Endothelial cell of umbilical vein (primary cell): ENCODE data around the gene ACSF3. TPM values are rescaled to one million over a fixed set of nuclear protein-coding genes. Genes with fewer than 3 reads are reported as not detected.

Source experiments
- BruUV-seq: library from RNA; stranded (reverse); fragments of 400-500 nt; replicated peaks from 2 replicates; lab custom pipeline; 2021; lab: Mats Ljungman, UMichigan
- CTCF ChIA-PET: fragments of 300-600, 350-600 bp; sonication (Branson Sonifier 250); formaldehyde crosslinking; loops from one replicate; lab custom pipeline; 2021; ENCODE audit warnings: antibody characterized with exemption, inconsistent platforms; lab: Charles Lee
- POLR2A ChIA-PET: fragments of 300-600, 350-600 bp; sonication (Branson Sonifier 250); formaldehyde crosslinking; loops from one replicate; lab custom pipeline; 2021; ENCODE audit warnings: antibody characterized with exemption, inconsistent platforms; lab: Charles Lee
- DNase-seq: peaks from one replicate; pipeline ENCODE4 v3.0.0-alpha.2; 2011; ENCODE audit warnings: low read depth, low spot score
- FAIRE-seq: peaks from 2 replicates; lab custom pipeline; 2011; peaks lifted over from hg19 to GRCh38; lab: Jason Lieb, UNC
- H2AFZ ChIP-seq: 2 replicates; pipeline ENCODE4 v1.6.0; 2012; ENCODE audit warnings: low read depth, low read length, control low read depth, inconsistent platforms
- H3K27ac ChIP-seq: 2 replicates; pipeline ENCODE4 v1.5.1; 2011; ENCODE audit warnings: low read depth, mild to moderate bottlenecking, control low read depth, low read length, moderate library complexity; ENCODE audit not compliant: insufficient read depth
- H3K27me3 ChIP-seq, 2 experiments: 2 replicates each; pipeline versions ENCODE4 v1.6.0 to v1.6.1; 2011; ENCODE audit warnings: low read length in 2 of 2, mixed read lengths in 1 of 2; ENCODE audit not compliant: control insufficient read depth in 2 of 2, insufficient read depth in 2 of 2
- H3K36me3 ChIP-seq, 2 experiments: 2 replicates in 1 of 2; 3 replicates in 1 of 2; pipeline ENCODE4 v1.5.1; 2011; ENCODE audit warnings: low read length in 2 of 2, mild to moderate bottlenecking in 1 of 2, moderate library complexity in 1 of 2; ENCODE audit not compliant: control insufficient read depth in 2 of 2, insufficient read depth in 2 of 2; ENCODE audit errors: extremely low read depth in 1 of 2
- H3K4me1 ChIP-seq: 3 replicates; pipeline ENCODE4 v1.5.1; 2011; ENCODE audit warnings: mild to moderate bottlenecking, low read length; ENCODE audit not compliant: control insufficient read depth, insufficient read depth; ENCODE audit errors: extremely low read depth
- H3K4me2 ChIP-seq: 2 replicates; pipeline ENCODE4 v1.6.1; 2011; ENCODE audit warnings: low read length, control low read depth, mixed read lengths; ENCODE audit not compliant: insufficient read depth
- H3K4me3 ChIP-seq, 3 experiments: fragments of 200-600 bp in 1 of 3; sonication (generic), shearing (Covaris generic) in 1 of 3; replicated peaks in 1 of 3; 2 replicates each; pipeline ENCODE4 v1.5.1; 2011 to 2016; ENCODE audit warnings: control low read depth in 3 of 3, low read length in 3 of 3, mild to moderate bottlenecking in 2 of 3, inconsistent platforms in 1 of 3, low read depth in 1 of 3, moderate library complexity in 1 of 3; ENCODE audit not compliant: insufficient read depth in 1 of 3
- H3K79me2 ChIP-seq: 2 replicates; pipeline ENCODE4 v1.6.0; 2012; ENCODE audit warnings: low read length, inconsistent platforms; ENCODE audit not compliant: control insufficient read depth, insufficient read depth
- H3K9ac ChIP-seq: replicated peaks from 2 replicates; pipeline ENCODE3; 2011; ENCODE audit warnings: low read length, control low read depth; ENCODE audit not compliant: insufficient read depth; ENCODE audit errors: extremely low read depth
- H3K9me1 ChIP-seq: replicated peaks from 3 replicates; pipeline ENCODE4 v1.6.0; 2011; ENCODE audit warnings: mild to moderate bottlenecking, low read length; ENCODE audit not compliant: control insufficient read depth, insufficient read depth; ENCODE audit errors: extremely low read depth
- H3K9me3 ChIP-seq: replicated peaks from 2 replicates; pipeline ENCODE4 v1.5.1; 2012; ENCODE audit warnings: low read length, inconsistent platforms; ENCODE audit not compliant: control insufficient read depth, insufficient read depth
- H4K20me1 ChIP-seq: replicated peaks from 2 replicates; pipeline ENCODE3; 2011; ENCODE audit warnings: mild to moderate bottlenecking, low read length; ENCODE audit not compliant: control insufficient read depth, insufficient read depth; ENCODE audit errors: extremely low read depth
- EZH2 ChIP-seq: IDR thresholded peaks from 2 replicates; pipeline ENCODE4 v1.6.1; 2012; ENCODE audit warnings: borderline replicate concordance, low read depth, mild to moderate bottlenecking, moderate library complexity, low read length, inconsistent platforms; ENCODE audit not compliant: severe bottlenecking
- FOS ChIP-seq: IDR thresholded peaks from 2 replicates; pipeline ENCODE4 v1.6.1; 2011; ENCODE audit warnings: mild to moderate bottlenecking, low read length, moderate library complexity, borderline replicate concordance; ENCODE audit not compliant: insufficient read depth
- GATA2 ChIP-seq: IDR thresholded peaks from 2 replicates; pipeline ENCODE4 v1.7.0; 2011; ENCODE audit warnings: low read depth, mild to moderate bottlenecking, moderate library complexity, mixed read lengths, low read length; ENCODE audit not compliant: insufficient read length, insufficient read depth
- JUN ChIP-seq: IDR thresholded peaks from 2 replicates; pipeline ENCODE4 v1.6.1; 2011; ENCODE audit warnings: borderline replicate concordance, low read depth; ENCODE audit not compliant: insufficient read length, insufficient read depth
- MYC ChIP-seq: IDR thresholded peaks from one replicate; pipeline ENCODE4 v1.6.1; 2011; ENCODE audit warnings: mild to moderate bottlenecking, low read depth, low read length
- POLR2A ChIP-seq: IDR thresholded peaks from 2 replicates; pipeline ENCODE4 v1.6.1; 2012; ENCODE audit warnings: low read depth, mild to moderate bottlenecking, control low read depth, low read length
- POLR2AphosphoS5 ChIP-seq: IDR thresholded peaks from 2 replicates; pipeline ENCODE4 v1.6.1; 2012; ENCODE audit warnings: low read depth, mild to moderate bottlenecking, control low read depth, low read length, moderate library complexity; ENCODE audit not compliant: insufficient read depth
- dilution Hi-C: fragments of 300-500 bp; cut with MboI; formaldehyde crosslinking; loops from one replicate; pipeline ENCODE4 v1.15.0; 2019; ENCODE audit warnings: low sequenced_read_pairs; ENCODE audit not compliant: extremely low pct_ligation_motif_present
- intact Hi-C: fragments of 100-400 bp; cut with micrococcal nuclease; formaldehyde crosslinking; loops from one replicate; pipeline ENCODE4 v1.10.0; 2022
- polyA plus RNA-seq, 4 experiments: library from polyadenylated mRNA; depleted of rRNA in 3 of 4; stranded (reverse) in 3 of 4; unstranded in 1 of 4; fragments of >200 nt; gene quantifications; 2 replicates each; pipeline versions ENCODE4 v1.2.1 to v1.2.3, GENCODE V29; 2011 to 2012; ENCODE audit warnings: missing spikeins in 1 of 4
- total RNA-seq: library from RNA; stranded (reverse); gene quantifications from 2 replicates; pipeline ENCODE4 v1.2.3, GENCODE V29; 2021
- TF ChIP-seq, protein P1 (sequence below): IDR thresholded peaks from 2 replicates; pipeline ENCODE4 v1.6.1; 2011; ENCODE audit not compliant: insufficient read depth, insufficient read length
- TF ChIP-seq, protein P2 (sequence below), 2 donors: IDR thresholded peaks; 1 replicate in 1 of 2; 2 replicates in 1 of 2; pipeline ENCODE4 v1.5.1; 2011; ENCODE audit warnings: low read length in 2 of 2, mild to moderate bottlenecking in 2 of 2, moderate library complexity in 2 of 2, control low read depth in 1 of 2, inconsistent platforms in 1 of 2, low read depth in 1 of 2; ENCODE audit not compliant: insufficient read depth in 1 of 2; ENCODE audit errors: extremely low read depth in 1 of 2

The ACSF3 gene
- total and polyA plus RNA-seq, 2 donors (not counting 3 experiments of a cell fraction or from before 2014, with no cell fraction given): 18.6 to 33.2 TPM

GRCh38 chr16:89111263-89111662 is 17.6 kb downstream of the ACSF3 start:
- no peaks in the 10 kb centered on the region for H3K9me3 ChIP-seq
- no peaks in the 10 kb centered on the region for H3K79me2 ChIP-seq
- dilution Hi-C loops: no loop called here
- BruUV-seq: no TSS peak
- POLR2A ChIA-PET: no interaction called here
- no peak for TF ChIP-seq EZH2
- no peak for TF ChIP-seq POLR2AphosphoS5
- no peak for TF ChIP-seq GATA2
- TF ChIP-seq POLR2A: no peak
- no peak for TF ChIP-seq JUN
- TF ChIP-seq, protein P1, sequence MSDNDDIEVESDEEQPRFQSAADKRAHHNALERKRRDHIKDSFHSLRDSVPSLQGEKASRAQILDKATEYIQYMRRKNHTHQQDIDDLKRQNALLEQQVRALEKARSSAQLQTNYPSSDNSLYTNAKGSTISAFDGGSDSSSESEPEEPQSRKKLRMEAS: no peak
- no peaks in the 10 kb centered on the region for H3K4me1 ChIP-seq
- H4K20me1 ChIP-seq: no peaks in the 10 kb centered on the region
- peaks cover 5 to 30% of the 10 kb centered on the region in 2 experiments for H3K36me3 ChIP-seq
- no peak for DNase-seq
- no peak overlapping the region for H3K4me3 ChIP-seq
- H3K27ac ChIP-seq: no peak overlapping the region
- intact Hi-C loops: no loop called here
- H2AFZ ChIP-seq: no peak overlapping the region
- FAIRE-seq: no peak
- no peaks in the 10 kb centered on the region for H3K9me1 ChIP-seq
- CTCF ChIA-PET: no interaction called here
- H3K27me3 ChIP-seq: no peaks in the 10 kb centered on the region
- H3K4me2 ChIP-seq: no peak overlapping the region
- H3K9ac ChIP-seq: no peak overlapping the region

GRCh38 chr16:89112377-89113151 is 18.9 kb downstream of the ACSF3 start:
- POLR2A ChIA-PET: no interaction called here
- no peak overlapping the region for H2AFZ ChIP-seq
- peaks cover 2 to 29% of the 10 kb centered on the region in 2 experiments for H3K36me3 ChIP-seq
- dilution Hi-C loops: no loop called here
- H3K79me2 ChIP-seq: no peaks in the 10 kb centered on the region
- H4K20me1 ChIP-seq: no peaks in the 10 kb centered on the region
- H3K4me3 ChIP-seq: no peak overlapping the region
- BruUV-seq: no TSS peak
- DNase-seq (no peak), FAIRE-seq (no peak)
- H3K9me3 ChIP-seq: no peaks in the 10 kb centered on the region
- H3K4me2 ChIP-seq: no peak overlapping the region
- CTCF ChIA-PET: interaction anchor here (0.5 kb wide), 1 partner anchor 554 kb away, joined by 4 read pairs; no protein-coding TSS in a partner anchor
- no peaks in the 10 kb centered on the region for H3K9me1 ChIP-seq
- intact Hi-C loops: no loop called here
- H3K27me3 ChIP-seq: no peaks in the 10 kb centered on the region
- no peaks in the 10 kb centered on the region for H3K4me1 ChIP-seq
- H3K27ac ChIP-seq: no peak overlapping the region
- H3K9ac ChIP-seq: no peak overlapping the region
- no peak for TF ChIP-seq MYC
- TF ChIP-seq GATA2: no peak
- TF ChIP-seq POLR2A: no peak
- TF ChIP-seq, protein P2, sequence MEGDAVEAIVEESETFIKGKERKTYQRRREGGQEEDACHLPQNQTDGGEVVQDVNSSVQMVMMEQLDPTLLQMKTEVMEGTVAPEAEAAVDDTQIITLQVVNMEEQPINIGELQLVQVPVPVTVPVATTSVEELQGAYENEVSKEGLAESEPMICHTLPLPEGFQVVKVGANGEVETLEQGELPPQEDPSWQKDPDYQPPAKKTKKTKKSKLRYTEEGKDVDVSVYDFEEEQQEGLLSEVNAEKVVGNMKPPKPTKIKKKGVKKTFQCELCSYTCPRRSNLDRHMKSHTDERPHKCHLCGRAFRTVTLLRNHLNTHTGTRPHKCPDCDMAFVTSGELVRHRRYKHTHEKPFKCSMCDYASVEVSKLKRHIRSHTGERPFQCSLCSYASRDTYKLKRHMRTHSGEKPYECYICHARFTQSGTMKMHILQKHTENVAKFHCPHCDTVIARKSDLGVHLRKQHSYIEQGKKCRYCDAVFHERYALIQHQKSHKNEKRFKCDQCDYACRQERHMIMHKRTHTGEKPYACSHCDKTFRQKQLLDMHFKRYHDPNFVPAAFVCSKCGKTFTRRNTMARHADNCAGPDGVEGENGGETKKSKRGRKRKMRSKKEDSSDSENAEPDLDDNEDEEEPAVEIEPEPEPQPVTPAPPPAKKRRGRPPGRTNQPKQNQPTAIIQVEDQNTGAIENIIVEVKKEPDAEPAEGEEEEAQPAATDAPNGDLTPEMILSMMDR (IDR thresholded peaks at IDR 0.05; ENCODE audit: extremely low read depth in 1 of 2, insufficient read depth in 1 of 2, low read depth in 1 of 2, low read length in 2 of 2): no peak
- TF ChIP-seq JUN: no peak
- no peak for TF ChIP-seq FOS
- no peak for TF ChIP-seq EZH2
- TF ChIP-seq, protein P1: no peak
- no peak for TF ChIP-seq POLR2AphosphoS5
